ENCODE results near the gene GALK2.

Gene GALK2

GRCh38 chr15:49366496-49366895 is 196.4 kb downstream of the GALK2 start:
- DNase-seq: no peak

DNA sequence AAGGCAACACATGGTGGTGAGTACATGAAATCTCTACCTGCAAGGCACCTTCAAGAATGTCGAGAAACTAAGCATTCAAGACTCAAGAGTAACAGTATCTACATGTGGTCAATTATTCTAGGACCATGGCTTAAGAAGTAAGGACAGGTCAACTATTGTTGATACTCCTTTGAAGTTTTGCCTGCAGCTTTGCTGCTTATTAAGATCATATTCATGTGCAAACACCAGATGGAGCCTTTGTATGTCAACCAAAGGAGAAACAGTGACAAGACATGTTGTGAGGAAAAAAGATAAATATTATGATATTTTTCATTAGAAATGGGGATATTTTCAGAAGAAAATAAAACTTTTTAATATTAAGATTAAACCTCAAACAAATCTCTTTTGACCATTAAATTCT is 200.7 kb downstream of the GALK2 start:
- no peak for DNase-seq

DNA sequence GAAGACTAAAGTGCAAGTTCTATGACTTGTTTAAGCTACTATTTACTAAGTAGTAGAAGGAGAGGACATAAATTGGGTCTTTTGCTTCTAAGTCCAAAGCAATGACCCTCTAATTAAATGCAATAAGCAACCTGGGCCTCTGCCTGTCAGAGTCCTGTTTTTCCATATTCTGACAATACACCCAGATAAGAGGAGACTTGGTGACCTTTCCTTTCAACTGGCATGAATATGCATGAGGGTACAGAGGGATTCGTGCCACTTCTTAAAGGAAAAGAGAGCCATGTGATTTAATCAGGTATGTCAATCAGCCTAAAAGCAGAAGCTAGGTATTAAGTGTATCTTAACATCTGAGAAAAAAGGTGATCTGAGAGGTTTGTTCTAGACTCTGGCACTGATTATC is 202.3 kb downstream of the GALK2 start:
- DNase-seq: no peak

DNA sequence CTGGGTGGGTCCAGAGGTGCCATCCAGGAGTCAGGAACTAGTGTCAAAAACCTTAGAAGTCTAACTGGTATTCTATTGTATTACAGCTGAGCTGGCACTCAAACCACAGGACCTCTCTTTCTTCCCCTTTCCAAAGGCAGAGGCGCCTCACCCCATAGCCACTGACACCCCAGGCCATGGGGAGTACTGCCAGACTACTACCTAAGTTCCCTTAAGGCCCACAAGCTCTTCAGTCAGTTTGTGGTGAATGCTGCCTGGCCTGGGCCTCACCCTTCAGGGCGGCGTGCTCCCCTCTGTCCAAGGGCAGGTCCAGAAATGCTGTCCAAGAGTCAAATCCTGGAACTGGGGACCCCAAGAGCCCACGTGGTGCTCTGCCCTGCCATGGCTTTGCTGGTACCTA is 209.9 kb downstream of the GALK2 start:
- DNase-seq: no peak

DNA sequence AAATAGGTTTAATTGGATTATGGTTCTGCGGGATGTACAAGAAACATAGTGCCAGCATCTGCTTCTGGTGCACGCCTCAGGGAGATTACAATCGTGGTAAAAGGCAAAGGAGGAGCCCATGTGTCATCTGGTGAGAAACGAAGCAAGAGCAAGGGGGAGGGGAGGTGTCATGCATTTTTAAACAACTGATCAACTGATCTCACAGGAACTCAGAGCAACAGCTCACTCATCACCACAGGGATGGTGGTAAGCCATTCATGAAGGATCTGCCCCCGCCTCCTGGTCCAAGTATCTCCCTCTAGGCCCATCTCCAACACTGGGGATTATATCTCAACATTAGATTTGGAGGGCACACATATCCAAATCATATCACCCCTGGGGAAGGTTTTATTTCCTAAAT is 210.9 kb downstream of the GALK2 start:
- DNase-seq: no peak
